HCT116 (cell line): Measurements from ENCODE around the gene GPR62. TPM values are rescaled to one million over a fixed set of nuclear protein-coding genes. Genes with fewer than 3 reads are reported as not detected.

Experiments
- ATAC-seq: fragments of 200-7000 bp; cut with Tn5 transposase; 2 replicates; pipeline ENCODE4 v1.9.1; 2020; ENCODE audit warnings: mild to moderate bottlenecking, moderate library complexity
- BruUV-seq: library from RNA; stranded (reverse); fragments of 400-500 nt; replicated peaks from 2 replicates; lab custom pipeline; 2021; lab: Mats Ljungman, UMichigan
- CTCF ChIA-PET: fragments of 300-600 bp; sonication (Branson Sonifier 250); formaldehyde crosslinking; loops from one replicate; lab custom pipeline; 2021; ENCODE audit warnings: antibody characterized with exemption; lab: Charles Lee
- POLR2A ChIA-PET: fragments of 300-600, 350-600 bp; sonication (Branson Sonifier 250); formaldehyde crosslinking; loops from one replicate; lab custom pipeline; 2021; ENCODE audit warnings: antibody characterized with exemption; lab: Charles Lee
- RAD21 ChIA-PET, 2 experiments: fragments of 300-600 bp; sonication (Branson Sonifier 250); formaldehyde crosslinking; loops; one replicate each; lab custom pipeline; 2023; ENCODE audit warnings: low total read pairs in 2 of 2; ENCODE audit not compliant: uncharacterized antibody in 2 of 2, unreplicated experiment in 2 of 2, low non-redundant PET in 1 of 2; lab: Charles Lee
- DNase-seq: peaks from one replicate; pipeline ENCODE4 v3.0.0-alpha.2; 2010; ENCODE audit warnings: low read depth, low spot score
- H2AFZ ChIP-seq: fragments of 200-600 bp; shearing (Covaris generic), sonication (generic); 2 replicates; pipeline ENCODE4 v1.6.1; 2017; ENCODE audit warnings: low read depth, mixed run types, mixed read lengths, antibody characterized with exemption, low read length; ENCODE audit not compliant: poor library complexity, severe bottlenecking
- H3K27ac ChIP-seq: 2 replicates; pipeline ENCODE4 v1.5.1; 2012; ENCODE audit warnings: low read depth, low read length
- H3K27me3 ChIP-seq: fragments of 200-600 bp; sonication (generic); 2 replicates; pipeline ENCODE4 v1.6.1; 2016; ENCODE audit warnings: mixed run types, low read length, mixed read lengths; ENCODE audit not compliant: insufficient read depth
- H3K36me3 ChIP-seq, 2 experiments: fragments of 200-500 bp in 1 of 2; fragments of 200-600 bp in 1 of 2; sonication (Bioruptor generic) in 1 of 2; sonication (generic) in 1 of 2; 2 replicates each; pipeline versions ENCODE4 v1.5.1 to v1.6.1; 2014 to 2016; ENCODE audit warnings: low read length in 2 of 2, inconsistent platforms in 1 of 2, mixed read lengths in 1 of 2, mixed run types in 1 of 2; ENCODE audit not compliant: insufficient read depth in 2 of 2, control insufficient read depth in 1 of 2
- H3K4me1 ChIP-seq, 2 experiments: fragments of 200-600 bp in 1 of 2; sonication (generic) in 1 of 2; 2 replicates each; pipeline versions ENCODE4 v1.5.1 to v1.6.1; 2012 to 2017; ENCODE audit warnings: low read length in 2 of 2, inconsistent platforms in 1 of 2, mild to moderate bottlenecking in 1 of 2, mixed read lengths in 1 of 2, mixed run types in 1 of 2, moderate library complexity in 1 of 2; ENCODE audit not compliant: insufficient read depth in 2 of 2, control insufficient read depth in 1 of 2
- H3K4me2 ChIP-seq: fragments of 200-600 bp; sonication (generic); 2 replicates; pipeline ENCODE4 v1.6.1; 2017; ENCODE audit warnings: mixed run types, low read length, mixed read lengths
- H3K4me3 ChIP-seq, 2 experiments: fragments of 200-600 bp in 1 of 2; sonication (generic) in 1 of 2; replicated peaks in 1 of 2; 2 replicates each; pipeline ENCODE4 v1.5.1; 2011 to 2016; ENCODE audit warnings: low read length in 2 of 2, control low read depth in 1 of 2, low read depth in 1 of 2, mild to moderate bottlenecking in 1 of 2, mixed read lengths in 1 of 2, mixed run types in 1 of 2
- H3K79me2 ChIP-seq: fragments of 200-600 bp; sonication (generic); 2 replicates; pipeline ENCODE4 v1.6.1; 2017; ENCODE audit warnings: mild to moderate bottlenecking, mixed run types, low read length, moderate library complexity, mixed read lengths; ENCODE audit not compliant: insufficient read depth
- H3K9ac ChIP-seq: fragments of 200-600 bp; sonication (generic); 2 replicates; pipeline ENCODE4 v1.6.1; 2016; ENCODE audit warnings: low read length, mixed read lengths
- H3K9me2 ChIP-seq: fragments of 200-600 bp; sonication (generic), shearing (Covaris generic); 2 replicates; pipeline ENCODE4 v1.6.1; 2017; ENCODE audit warnings: mixed run types, mild to moderate bottlenecking, moderate library complexity; ENCODE audit not compliant: insufficient read depth
- H3K9me3 ChIP-seq, 2 experiments: fragments of 200-500 bp in 1 of 2; fragments of 200-600 bp in 1 of 2; sonication (Bioruptor generic) in 1 of 2; sonication (generic) in 1 of 2; 2 replicates each; pipeline ENCODE4 v1.6.1; 2014 to 2017; ENCODE audit warnings: low read length in 2 of 2, mixed read lengths in 2 of 2, inconsistent platforms in 1 of 2, low read depth in 1 of 2, mild to moderate bottlenecking in 1 of 2, mixed run types in 1 of 2, moderate library complexity in 1 of 2; ENCODE audit not compliant: control insufficient read depth in 1 of 2, insufficient read depth in 1 of 2
- H4K20me1 ChIP-seq: fragments of 200-600 bp; sonication (generic), shearing (Covaris generic); 2 replicates; pipeline ENCODE4 v1.6.1; 2017; ENCODE audit warnings: mixed run types, mild to moderate bottlenecking, moderate library complexity; ENCODE audit not compliant: insufficient read depth
- EGR1 ChIP-seq: IDR thresholded peaks from 2 replicates; pipeline ENCODE4 v1.6.1; 2012; ENCODE audit warnings: low read depth
- ELF1 ChIP-seq: IDR thresholded peaks from 2 replicates; pipeline ENCODE4 v1.6.1; 2012; ENCODE audit warnings: low read depth, borderline replicate concordance
- EZH2 ChIP-seq: fragments of 200-600 bp; sonication (generic); IDR thresholded peaks from 2 replicates; pipeline ENCODE4 v1.6.1; 2017; ENCODE audit warnings: antibody characterized with exemption, mixed run types
- EZH2phosphoT487 ChIP-seq: fragments of 200-600 bp; IDR thresholded peaks from 2 replicates; pipeline ENCODE4 v1.6.1; 2018; ENCODE audit warnings: antibody characterized with exemption, borderline replicate concordance
- FOSL1 ChIP-seq: IDR thresholded peaks from 2 replicates; pipeline ENCODE4 v1.6.1; 2012; ENCODE audit warnings: low read depth
- POLR2A ChIP-seq: IDR thresholded peaks from 2 replicates; pipeline ENCODE4 v1.7.0; 2011; ENCODE audit warnings: borderline replicate concordance; ENCODE audit not compliant: insufficient read depth, insufficient read length; ENCODE audit errors: extremely low read depth
- POLR2AphosphoS5 ChIP-seq: IDR thresholded peaks from 2 replicates; pipeline ENCODE4 v1.6.1; 2011; ENCODE audit warnings: mild to moderate bottlenecking, low read depth, low read length, moderate library complexity
- SP1 ChIP-seq: IDR thresholded peaks from 2 replicates; pipeline ENCODE4 v1.6.1; 2012; ENCODE audit warnings: low read depth
- SRF ChIP-seq: IDR thresholded peaks from 2 replicates; pipeline ENCODE4 v1.6.1; 2012; ENCODE audit warnings: low read depth
- TCF7L2 ChIP-seq: IDR thresholded peaks from 2 replicates; pipeline ENCODE4 v1.7.0; 2011; ENCODE audit warnings: borderline replicate concordance, inconsistent platforms; ENCODE audit not compliant: insufficient read depth, insufficient read length; ENCODE audit errors: extremely low read depth
- intact Hi-C: fragments of 100-400 bp; cut with micrococcal nuclease; formaldehyde crosslinking; loops from 2 replicates; pipeline ENCODE4 v1.10.0; 2022
- total RNA-seq: library from RNA; stranded (reverse); gene quantifications from one replicate; pipeline ENCODE4 v1.2.1, GENCODE V29; 2021; ENCODE audit not compliant: unreplicated experiment
- TF ChIP-seq, protein P1 (sequence below): IDR thresholded peaks from 2 replicates; pipeline ENCODE4 v1.6.1; 2011; ENCODE audit warnings: mild to moderate bottlenecking, low read length, moderate library complexity; ENCODE audit not compliant: insufficient replicate concordance; ENCODE audit errors: extremely low read depth
- TF ChIP-seq, protein P2 (sequence below), 3 experiments: fragments of 200-600 bp in 1 of 3; sonication (generic) in 1 of 3; IDR thresholded peaks in 2 of 3; conservative IDR thresholded peaks in 1 of 3; 2 replicates each; pipeline ENCODE4 v1.5.1; 2012 to 2017; ENCODE audit warnings: low read depth in 2 of 3, low read length in 2 of 3, antibody characterized with exemption in 1 of 3, borderline replicate concordance in 1 of 3, control low read depth in 1 of 3, mild to moderate bottlenecking in 1 of 3, mixed read lengths in 1 of 3, mixed run types in 1 of 3, moderate library complexity in 1 of 3; ENCODE audit not compliant: insufficient read depth in 1 of 3
- TF ChIP-seq, protein P3 (sequence below): IDR thresholded peaks from 2 replicates; pipeline ENCODE4 v1.6.1; 2012; ENCODE audit warnings: low read depth

Gene GPR62
- total RNA-seq, 1 experiment from 2014 or later = not detected

DNA sequence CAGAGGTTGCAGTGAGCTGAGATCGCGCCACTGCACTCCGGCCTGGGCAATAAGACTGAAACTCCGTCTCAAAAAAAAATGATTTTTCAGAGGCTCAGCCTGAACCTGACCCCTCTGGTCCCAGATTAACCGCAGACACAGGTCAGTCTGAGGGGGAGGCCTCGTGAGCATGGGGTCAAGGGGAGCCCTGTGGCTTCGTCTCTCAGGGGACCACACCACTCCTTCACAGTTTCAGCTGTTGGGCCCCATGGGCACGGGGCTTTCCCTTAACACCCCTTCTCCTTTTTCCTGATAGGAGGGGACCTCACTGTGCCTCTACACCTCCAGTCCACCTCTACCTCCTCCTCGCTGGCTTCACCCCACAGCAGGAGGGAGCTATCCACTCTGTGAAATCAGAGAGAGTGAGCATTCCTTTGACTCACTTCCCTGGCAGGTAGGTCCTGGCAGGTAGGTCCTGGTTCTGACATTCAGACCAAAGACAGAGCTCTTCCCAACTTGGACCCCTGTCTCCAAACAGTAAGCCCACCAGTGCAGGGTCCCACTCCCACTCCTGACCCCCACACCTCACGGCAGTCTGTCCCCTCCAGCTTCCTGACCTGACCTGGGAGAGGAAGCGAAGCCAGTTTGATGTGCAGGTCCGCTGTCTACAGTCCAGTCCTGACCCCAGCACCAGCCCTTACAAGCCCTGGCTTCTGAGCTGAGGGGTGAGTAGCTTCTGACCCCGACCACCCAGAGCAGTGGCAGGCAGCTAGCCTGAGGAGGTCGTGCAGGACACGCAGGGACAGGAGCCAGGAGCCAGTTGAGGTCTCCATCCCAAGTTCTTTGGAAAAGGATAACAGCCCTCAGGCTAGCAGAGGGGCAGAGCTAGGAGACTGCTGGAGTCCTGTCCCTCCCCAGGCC, 22.5 kb upstream of the GPR62 start:
- Histone ChIP-seq H3K9ac (no peak overlapping the region), H3K4me3 (no peak overlapping the region), H3K9me2 (no peaks in the 10 kb centered on the region), H3K79me2 (peaks cover 11% of the 10 kb centered on the region; the same call in 1 of the 2 replicates), H3K9me3 (no peaks in the 10 kb centered on the region), H2AFZ (no peak overlapping the region), H3K36me3 (peaks cover 29 to 49% of the 10 kb centered on the region in 2 experiments; a peak in 3 of 4 replicates), H3K4me1 (no peaks in the 10 kb centered on the region), H4K20me1 (no peaks in the 10 kb centered on the region), H3K4me2 (no peak overlapping the region), H3K27ac (no peak overlapping the region), H3K27me3 (no peaks in the 10 kb centered on the region)
- POLR2A ChIA-PET = interaction anchor here (1.8 kb wide), 1 partner anchor 9 kb away, joined by 4 read pairs; the partner anchor contains the start of gene RRP9
- DNase-seq = no peak
- RAD21 ChIA-PET = no interaction called here
- CTCF ChIA-PET = interaction anchor here (1.1 kb wide), 1 partner anchor 9 kb away, joined by 6 read pairs; the partner anchor contains the start of gene RRP9
- no TSS peak for BruUV-seq
- intact Hi-C loops = no loop called here
- no peak for TF ChIP-seq SRF
- TF ChIP-seq POLR2A = no peak
- no peak for TF ChIP-seq ELF1
- no peak for TF ChIP-seq FOSL1
- no peak for TF ChIP-seq EZH2
- no peak for TF ChIP-seq EGR1
- TF ChIP-seq SP1 = no peak
- no peak for TF ChIP-seq POLR2AphosphoS5
- TF ChIP-seq, protein P1, sequence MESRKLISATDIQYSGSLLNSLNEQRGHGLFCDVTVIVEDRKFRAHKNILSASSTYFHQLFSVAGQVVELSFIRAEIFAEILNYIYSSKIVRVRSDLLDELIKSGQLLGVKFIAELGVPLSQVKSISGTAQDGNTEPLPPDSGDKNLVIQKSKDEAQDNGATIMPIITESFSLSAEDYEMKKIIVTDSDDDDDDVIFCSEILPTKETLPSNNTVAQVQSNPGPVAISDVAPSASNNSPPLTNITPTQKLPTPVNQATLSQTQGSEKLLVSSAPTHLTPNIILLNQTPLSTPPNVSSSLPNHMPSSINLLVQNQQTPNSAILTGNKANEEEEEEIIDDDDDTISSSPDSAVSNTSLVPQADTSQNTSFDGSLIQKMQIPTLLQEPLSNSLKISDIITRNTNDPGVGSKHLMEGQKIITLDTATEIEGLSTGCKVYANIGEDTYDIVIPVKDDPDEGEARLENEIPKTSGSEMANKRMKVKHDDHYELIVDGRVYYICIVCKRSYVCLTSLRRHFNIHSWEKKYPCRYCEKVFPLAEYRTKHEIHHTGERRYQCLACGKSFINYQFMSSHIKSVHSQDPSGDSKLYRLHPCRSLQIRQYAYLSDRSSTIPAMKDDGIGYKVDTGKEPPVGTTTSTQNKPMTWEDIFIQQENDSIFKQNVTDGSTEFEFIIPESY = no peak
- TF ChIP-seq, protein P2, sequence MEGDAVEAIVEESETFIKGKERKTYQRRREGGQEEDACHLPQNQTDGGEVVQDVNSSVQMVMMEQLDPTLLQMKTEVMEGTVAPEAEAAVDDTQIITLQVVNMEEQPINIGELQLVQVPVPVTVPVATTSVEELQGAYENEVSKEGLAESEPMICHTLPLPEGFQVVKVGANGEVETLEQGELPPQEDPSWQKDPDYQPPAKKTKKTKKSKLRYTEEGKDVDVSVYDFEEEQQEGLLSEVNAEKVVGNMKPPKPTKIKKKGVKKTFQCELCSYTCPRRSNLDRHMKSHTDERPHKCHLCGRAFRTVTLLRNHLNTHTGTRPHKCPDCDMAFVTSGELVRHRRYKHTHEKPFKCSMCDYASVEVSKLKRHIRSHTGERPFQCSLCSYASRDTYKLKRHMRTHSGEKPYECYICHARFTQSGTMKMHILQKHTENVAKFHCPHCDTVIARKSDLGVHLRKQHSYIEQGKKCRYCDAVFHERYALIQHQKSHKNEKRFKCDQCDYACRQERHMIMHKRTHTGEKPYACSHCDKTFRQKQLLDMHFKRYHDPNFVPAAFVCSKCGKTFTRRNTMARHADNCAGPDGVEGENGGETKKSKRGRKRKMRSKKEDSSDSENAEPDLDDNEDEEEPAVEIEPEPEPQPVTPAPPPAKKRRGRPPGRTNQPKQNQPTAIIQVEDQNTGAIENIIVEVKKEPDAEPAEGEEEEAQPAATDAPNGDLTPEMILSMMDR (IDR thresholded peaks at IDR 0.05 in 2 of 3, conservative IDR thresholded peaks at IDR 0.05 in 1 of 3; ENCODE audit: borderline replicate concordance in 1 of 3, insufficient read depth in 1 of 3, low read depth in 2 of 3, low read length in 2 of 3) = no peak
- TF ChIP-seq TCF7L2 = no peak
- TF ChIP-seq, protein P3, sequence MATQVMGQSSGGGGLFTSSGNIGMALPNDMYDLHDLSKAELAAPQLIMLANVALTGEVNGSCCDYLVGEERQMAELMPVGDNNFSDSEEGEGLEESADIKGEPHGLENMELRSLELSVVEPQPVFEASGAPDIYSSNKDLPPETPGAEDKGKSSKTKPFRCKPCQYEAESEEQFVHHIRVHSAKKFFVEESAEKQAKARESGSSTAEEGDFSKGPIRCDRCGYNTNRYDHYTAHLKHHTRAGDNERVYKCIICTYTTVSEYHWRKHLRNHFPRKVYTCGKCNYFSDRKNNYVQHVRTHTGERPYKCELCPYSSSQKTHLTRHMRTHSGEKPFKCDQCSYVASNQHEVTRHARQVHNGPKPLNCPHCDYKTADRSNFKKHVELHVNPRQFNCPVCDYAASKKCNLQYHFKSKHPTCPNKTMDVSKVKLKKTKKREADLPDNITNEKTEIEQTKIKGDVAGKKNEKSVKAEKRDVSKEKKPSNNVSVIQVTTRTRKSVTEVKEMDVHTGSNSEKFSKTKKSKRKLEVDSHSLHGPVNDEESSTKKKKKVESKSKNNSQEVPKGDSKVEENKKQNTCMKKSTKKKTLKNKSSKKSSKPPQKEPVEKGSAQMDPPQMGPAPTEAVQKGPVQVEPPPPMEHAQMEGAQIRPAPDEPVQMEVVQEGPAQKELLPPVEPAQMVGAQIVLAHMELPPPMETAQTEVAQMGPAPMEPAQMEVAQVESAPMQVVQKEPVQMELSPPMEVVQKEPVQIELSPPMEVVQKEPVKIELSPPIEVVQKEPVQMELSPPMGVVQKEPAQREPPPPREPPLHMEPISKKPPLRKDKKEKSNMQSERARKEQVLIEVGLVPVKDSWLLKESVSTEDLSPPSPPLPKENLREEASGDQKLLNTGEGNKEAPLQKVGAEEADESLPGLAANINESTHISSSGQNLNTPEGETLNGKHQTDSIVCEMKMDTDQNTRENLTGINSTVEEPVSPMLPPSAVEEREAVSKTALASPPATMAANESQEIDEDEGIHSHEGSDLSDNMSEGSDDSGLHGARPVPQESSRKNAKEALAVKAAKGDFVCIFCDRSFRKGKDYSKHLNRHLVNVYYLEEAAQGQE = no peak
- no peak for TF ChIP-seq EZH2phosphoT487
- ATAC-seq = no peak
